Measurements from ENCODE around the gene SLC34A3.
"Not testable (repeated sequence)": the region's sequence is repeated elsewhere in the genome, so short reads cannot be mapped to it uniquely, and the experiment has no call there.

DNA sequence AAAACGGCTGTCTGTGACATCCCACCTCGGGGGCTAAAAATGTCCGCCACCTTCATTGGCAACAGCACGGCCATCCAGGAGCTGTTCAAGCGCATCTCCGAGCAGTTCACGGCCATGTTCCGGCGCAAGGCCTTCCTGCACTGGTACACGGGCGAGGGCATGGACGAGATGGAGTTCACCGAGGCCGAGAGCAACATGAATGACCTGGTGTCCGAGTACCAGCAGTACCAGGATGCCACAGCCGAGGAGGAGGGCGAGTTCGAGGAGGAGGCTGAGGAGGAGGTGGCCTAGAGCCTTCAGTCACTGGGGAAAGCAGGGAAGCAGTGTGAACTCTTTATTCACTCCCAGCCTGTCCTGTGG, 12.5 kb downstream of the SLC34A3 start:
- TF ChIP-seq, protein P1, sequence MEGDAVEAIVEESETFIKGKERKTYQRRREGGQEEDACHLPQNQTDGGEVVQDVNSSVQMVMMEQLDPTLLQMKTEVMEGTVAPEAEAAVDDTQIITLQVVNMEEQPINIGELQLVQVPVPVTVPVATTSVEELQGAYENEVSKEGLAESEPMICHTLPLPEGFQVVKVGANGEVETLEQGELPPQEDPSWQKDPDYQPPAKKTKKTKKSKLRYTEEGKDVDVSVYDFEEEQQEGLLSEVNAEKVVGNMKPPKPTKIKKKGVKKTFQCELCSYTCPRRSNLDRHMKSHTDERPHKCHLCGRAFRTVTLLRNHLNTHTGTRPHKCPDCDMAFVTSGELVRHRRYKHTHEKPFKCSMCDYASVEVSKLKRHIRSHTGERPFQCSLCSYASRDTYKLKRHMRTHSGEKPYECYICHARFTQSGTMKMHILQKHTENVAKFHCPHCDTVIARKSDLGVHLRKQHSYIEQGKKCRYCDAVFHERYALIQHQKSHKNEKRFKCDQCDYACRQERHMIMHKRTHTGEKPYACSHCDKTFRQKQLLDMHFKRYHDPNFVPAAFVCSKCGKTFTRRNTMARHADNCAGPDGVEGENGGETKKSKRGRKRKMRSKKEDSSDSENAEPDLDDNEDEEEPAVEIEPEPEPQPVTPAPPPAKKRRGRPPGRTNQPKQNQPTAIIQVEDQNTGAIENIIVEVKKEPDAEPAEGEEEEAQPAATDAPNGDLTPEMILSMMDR (IDR thresholded peaks at IDR 0.05; ENCODE audit: low read depth, low read length): not testable (repeated sequence)
- not testable (repeated sequence) for TF ChIP-seq EZH2phosphoT487 (IDR thresholded peaks at IDR 0.05; ENCODE audit: low read depth)

Measured in OCI-LY3 (cell line).